Embryonic facial prominence (tissue), 1 donor: Measurements from ENCODE around the gene CHKB.

Source experiments
- DNase-seq: peaks from one replicate; pipeline ENCODE4 v3.0.0-alpha.2; 2016; ENCODE audit errors: extremely low spot score

CHKB gene

GRCh38 chr22:50531546-50531961, 51.1 kb downstream of the CHKB start:
- DNase-seq, result no peak

GRCh38 chr22:50530877-50531545, 51.6 kb downstream of the CHKB start:
- DNase-seq, result no peak

GRCh38 chr22:50530580-50530876, 52.1 kb downstream of the CHKB start:
- DNase-seq, result no peak

GRCh38 chr22:50529897-50530579, 52.6 kb downstream of the CHKB start, which contains the start of gene TYMP:
TYMP (minus strand) TSS chr22:50530012; CDS start chr22:50529709, 303 bp downstream.
- no peak for DNase-seq

GRCh38 chr22:50529416-50529896, 53.2 kb downstream of the CHKB start:
- no peak for DNase-seq
